GM18498 (cell line): Measurements from ENCODE around the gene TBXA2R.
"Not testable (repeated sequence)": the region's sequence is repeated elsewhere in the genome, so short reads cannot be mapped to it uniquely, and the experiment has no call there.

Source experiments
- ATAC-seq: cut with Tn5 transposase; IDR thresholded peaks from one replicate; pipeline ENCODE4 v1.9.1; 2021; ENCODE audit warnings: mild to moderate bottlenecking, moderate library complexity; ENCODE audit not compliant: unreplicated experiment

The TBXA2R gene

DNA sequence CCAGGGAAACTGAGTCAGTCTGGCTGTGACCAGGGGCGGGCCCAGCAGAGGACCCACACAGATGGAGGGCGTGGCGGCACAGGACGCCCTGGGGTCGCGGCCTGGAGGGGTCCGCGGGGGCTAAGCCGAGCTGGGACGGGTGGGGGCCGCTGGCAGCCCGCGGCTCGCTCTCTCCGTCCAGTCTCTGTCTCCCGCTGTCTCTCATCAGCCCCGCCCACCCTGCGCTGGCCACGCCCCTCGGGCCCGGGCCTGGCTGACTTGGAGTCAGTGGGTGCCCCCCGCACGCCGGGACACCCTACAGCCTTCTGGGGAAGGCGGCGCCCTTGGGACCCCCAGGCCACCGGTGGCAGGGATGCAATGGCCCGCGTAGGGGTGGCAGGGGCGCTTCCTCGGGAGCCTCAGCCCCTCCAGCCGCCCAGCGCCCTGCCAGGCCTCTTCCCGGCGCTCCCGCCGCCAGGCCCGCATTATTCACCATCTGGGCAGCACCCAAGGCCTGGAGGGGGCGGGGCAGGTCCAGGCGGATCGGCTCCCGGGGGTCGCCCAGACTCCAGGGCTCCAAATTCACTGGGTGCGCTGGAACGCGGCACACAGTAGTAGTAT, at the start of gene TBXA2R:
TSS of gene TBXA2R (minus strand) at position 186 of the 600 bp plus-strand sequence. CDS start 6,241 bp downstream, outside the sequence.
- ATAC-seq, result no peak

DNA sequence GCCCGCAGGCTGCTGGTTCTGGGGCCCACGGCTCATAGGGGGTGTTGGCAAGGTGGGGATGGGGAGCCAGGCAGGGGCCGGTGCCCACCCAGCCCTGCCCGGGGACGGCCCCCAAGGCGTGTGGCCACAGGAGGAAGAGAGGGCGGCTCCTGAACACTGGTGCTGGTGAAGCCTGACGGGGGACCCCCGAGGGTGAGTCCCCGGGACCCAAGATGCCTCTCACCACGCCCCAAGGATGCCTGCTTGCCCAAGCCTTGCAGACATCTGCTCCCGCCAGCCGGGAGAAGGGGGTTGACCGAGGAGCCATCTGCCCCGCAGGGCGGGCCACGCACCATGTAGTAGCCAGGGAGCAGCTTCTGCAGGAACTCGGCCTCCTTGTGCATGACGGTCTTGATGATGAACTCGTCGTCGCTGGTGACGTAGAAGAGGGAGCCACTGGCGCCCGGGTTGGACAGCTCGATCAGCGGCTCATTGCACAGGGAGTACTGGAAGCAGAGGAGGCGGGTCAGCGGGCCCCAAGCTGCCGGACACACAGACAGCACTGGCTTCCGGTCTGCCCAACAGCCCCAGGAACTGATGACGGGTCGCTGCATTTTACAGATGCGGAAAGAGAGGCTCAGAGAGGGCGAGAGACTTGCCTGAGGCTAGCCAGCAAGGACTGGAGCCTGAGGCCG, 49.5 kb upstream of the TBXA2R start:
- no peak for ATAC-seq

DNA sequence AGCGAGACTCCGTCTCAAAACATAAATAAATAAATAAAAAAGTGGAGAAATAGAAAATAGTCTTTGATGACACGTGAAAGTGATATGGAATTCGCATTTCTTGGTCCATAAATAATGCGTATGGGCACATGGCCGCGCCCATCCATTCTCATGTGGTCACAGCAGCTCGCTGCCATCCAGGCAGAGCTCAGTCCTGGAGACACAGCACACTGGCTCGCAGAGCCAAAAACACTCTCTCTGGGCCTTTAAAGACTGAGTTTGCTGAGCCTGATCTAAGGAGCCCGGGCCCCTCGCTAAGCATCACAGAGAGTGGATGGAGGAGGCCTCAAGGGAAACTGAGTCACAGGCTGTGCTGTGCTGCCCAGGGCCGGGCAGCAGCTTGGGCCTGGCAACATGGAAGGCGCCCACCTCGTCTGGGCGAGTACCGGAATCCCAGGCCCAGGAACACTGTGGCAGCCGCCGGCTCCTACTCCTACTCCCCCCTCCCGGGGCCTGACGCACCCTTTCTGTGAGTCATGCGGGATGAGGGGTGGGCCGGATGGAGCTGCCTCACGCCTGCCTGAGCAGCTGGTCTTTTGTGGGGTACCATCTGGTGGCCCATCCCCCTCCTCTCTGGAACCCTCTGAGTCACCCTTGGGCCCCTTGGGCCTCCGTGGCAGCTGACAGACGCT, 48.9 kb upstream of the TBXA2R start:
- ATAC-seq, result no peak

DNA sequence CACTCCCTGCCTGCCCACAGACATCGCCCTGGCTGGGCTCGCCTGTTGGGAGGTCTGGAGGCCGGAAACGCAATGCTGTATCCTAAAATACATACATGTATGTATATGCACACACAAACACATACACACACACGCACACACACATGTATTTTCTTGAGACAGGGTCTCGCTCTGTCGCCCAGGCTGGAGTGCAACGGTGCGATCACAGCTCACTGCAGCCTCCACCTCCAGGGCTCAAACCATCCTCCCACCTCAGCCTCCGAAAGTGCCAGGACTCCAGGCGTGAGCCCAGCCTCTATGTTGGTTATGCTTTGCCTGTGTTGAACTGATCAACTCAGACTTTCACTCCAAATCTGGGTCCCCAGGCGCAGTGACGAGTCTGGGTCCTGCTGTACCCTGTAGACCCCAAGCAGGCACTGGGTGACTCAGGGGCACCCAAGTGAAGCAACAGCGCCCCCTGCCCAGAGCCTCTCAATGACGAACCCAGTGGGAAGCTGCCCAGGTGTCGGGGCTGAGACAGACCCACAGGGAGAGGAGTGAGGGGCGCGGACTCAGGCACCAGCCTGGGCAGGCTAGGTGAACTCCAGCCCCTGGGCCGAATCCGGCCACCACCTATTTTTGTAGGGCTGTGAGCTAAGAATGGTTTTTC, 47.3 kb upstream of the TBXA2R start:
- ATAC-seq, result no peak

DNA sequence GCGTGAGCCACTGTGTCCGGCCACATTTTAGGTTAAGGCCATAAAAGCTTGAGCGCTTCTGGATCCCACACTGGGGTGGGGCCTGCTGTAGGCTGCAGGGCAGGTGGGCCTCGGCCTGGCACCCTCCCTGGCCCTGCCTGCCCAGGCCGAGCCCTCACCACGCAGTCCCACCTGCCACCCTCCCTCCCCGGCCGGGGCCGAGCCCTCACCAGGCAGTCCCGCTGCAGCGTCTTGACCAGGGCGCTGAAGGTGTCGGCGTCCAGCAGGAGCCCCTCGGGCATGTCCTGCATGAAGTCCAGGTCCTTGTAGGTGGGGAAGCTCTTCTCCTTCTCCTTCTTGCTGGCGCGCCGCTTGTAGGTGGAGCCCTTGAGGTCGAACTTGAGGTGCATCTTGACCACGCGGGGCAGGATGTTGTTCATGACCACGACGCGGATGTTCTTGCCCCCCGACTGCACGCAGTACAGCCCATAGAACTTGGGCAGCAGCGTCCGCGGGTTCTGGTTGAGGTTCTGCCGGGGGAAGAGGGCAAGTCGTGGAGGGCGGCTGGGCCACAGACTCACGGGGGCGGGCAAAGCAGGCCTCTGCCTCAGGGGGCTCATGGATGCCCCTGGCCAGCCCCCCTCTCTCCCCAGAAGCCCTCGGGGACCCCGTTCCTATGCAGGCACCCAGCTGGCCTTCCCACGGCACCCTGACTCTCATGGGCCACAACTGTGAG, 46.6 kb upstream of the TBXA2R start:
- ATAC-seq, result no peak

DNA sequence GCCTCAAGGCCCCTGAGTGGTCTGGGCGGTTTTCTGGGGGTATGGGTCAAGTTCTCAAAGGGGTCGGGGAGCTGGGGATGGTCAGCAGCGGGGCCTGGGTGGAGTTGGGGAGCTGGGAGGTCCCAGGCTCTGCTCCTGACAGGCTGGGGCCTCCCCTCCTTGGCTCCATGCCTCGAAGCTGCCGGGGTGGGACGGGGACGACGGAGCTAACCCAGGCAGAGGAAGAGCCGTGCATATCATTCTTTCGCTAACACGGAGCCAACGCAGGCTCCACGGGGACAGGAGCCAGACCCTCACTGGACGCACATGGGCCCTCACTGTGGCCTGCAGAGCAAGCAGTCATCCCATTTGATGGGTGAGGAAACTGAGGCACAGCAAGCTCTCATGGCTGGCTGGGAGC, 45.7 kb upstream of the TBXA2R start:
- ATAC-seq, result no peak

DNA sequence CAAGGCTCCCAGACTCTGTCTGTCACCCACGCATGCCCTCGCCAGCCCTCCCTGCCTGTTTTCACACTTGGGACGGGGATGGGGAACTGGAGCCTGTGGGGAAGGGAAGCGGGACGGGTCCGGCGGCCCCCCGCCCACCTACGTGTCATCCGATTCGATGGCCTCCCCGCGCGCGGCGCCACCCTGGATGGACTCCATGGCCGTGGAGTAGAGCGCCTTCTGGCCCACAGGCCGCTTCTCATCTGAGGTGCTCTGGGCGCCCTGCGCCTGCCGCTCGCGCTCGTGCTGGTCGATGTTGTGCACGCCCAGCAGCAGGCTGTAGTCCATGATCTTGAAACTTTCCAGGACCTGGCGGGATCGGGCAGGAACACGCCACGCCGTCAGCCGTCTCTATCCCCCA, 45.0 kb upstream of the TBXA2R start:
- ATAC-seq, result no peak

DNA sequence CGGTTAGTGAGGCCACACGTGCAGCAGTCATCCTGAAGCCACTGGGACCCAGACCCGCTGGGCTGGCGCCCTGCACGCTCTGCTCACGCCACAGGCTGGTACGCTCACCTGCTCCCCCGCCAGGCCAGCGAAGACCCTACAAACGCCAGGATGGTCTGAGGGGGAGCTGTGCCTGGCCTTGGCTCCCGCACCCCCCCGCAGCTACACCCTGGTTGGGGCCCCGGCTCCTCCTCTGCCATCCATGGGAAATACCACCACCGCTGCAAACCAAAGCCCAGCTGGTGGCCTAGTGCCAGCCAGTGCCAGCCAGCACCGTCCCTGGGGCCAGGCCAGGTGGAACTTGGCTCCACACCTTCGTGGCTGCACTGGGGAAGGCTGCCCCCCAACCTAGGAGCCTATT, 43.2 kb upstream of the TBXA2R start:
- ATAC-seq, result no peak

DNA sequence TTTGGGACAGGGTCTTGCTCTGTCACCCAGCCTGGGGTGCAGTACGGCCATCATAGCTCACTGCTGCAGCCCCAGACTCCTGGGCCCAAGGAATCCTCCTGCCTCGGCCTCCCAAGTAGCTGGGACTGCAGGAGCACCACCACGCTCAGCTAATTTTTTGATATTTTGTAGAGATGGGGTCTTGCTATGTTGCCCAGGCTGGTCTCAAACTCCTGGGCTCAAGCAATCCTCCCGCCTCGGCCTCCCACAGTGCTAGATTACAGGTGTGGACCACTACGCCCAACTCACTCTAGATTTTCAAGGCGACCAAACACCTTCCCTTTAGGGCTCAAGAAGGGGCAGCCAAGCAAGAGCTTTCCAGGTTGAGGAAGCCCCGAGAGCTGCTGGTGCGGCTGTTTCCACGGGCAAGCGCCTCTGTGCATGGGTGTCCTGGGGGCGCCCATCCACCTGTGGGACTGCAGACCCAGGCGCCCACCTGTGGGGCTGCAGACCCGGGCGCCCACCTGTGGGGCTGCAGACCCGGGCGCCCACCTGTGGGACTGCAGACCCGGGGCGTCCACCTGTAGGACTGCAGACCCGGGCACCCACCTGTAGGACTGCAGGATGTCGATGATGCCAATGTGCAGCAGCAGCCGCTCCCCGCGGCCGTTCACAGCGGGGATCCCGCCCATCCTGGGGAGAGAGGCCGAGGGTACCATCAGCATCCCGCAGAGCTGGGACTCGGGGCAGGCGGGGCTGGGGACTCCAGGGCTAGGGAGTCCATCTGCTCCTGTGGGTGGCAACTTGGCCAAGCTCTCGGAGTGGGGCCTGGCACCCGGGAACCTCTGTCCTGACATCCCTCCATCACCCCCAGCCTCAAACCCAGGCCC, 41.6 kb upstream of the TBXA2R start:
- ATAC-seq, result no peak

DNA sequence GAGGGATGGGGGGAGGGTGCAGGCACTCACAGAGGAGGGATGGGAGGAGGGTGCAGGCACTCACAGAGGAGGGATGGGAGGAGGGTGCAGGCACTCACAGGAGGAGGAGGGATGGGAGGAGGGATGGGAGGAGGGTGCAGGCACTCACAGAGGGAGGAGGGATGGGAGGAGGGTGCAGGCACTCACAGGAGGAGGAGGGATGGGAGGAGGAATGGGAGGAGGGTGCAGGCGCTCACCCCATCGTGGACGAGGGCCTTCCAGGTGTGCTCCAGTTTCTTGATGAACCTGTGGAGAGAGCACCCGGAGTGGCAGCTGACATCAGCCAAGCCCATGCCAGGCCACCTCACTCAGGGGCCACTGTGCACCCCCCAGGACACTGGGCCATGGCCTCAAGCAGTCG, 40.4 kb upstream of the TBXA2R start:
- ATAC-seq, result not testable (repeated sequence)

DNA sequence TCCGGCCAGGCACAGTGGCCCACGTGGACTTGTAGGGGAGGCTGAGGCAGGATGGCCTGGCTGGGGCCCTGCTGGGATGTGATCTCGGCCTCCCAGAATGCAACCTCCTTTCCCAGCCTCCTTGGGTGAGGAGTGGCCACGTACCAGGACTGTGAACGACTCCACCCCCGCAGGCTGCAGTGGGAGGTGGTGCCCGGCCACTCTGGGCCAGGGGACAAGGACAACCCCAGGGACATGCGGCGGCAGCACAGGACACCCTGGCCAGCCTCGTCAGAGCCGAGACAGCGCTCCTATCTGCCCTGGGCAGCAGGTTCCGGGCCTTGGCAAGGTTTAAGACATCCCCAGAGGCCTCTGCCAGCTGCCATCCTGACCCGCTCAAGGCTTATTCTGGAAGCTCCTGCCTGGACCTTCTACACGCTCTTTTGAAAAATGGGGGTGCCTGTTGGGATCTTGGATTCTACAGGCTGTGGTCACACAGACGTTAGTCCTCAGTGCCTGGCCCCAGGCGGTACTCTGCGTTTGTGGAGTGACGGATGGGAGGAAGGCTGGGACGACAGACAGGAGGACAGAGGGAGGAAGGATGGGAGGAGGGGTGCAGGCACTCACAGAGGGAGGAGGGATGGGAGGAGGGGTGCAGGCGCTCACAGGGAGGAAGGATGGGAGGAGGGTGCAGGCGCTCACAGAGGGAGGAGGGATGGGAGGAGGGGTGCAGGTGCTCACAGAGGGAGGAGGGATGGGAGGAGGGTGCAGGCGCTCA, 39.8 kb upstream of the TBXA2R start:
- ATAC-seq, result no peak

DNA sequence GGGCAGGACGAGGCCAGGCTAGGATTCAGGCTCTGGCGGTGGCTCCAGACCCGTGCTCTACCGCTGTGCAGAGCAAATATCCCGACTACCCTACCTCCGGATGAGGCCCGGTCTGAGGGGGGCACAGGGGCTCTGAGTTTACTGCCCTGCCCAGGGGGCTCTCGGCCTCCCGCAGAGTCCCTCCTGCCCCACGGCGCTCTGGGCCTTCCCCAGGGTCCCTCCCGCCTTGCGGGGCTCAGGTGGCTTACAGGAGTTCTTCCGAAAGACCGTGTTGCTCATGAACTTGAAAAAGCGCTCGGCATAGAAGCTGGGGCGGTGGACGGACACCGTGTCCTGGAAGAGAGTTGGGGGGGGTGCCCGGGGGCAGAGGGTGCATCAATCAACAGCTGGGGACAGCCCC, 39.1 kb upstream of the TBXA2R start:
- ATAC-seq, result no peak

DNA sequence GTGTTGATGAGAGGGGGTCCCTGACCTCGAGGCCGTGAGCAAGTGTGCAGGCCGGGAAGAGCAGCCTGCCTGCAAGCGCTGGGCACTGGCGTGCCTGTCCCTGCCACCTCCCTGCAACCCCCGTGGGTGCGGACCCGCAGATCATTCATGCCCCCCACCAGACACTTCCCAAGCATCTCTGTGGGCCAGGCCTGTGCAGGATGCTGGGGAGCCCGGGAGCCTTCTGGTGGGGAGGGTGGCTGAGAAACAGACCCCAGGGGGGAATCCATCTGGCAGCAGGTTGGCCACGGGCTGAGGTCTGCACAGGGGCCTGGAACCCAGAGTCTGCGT, 38.4 kb upstream of the TBXA2R start:
- ATAC-seq, result no peak

DNA sequence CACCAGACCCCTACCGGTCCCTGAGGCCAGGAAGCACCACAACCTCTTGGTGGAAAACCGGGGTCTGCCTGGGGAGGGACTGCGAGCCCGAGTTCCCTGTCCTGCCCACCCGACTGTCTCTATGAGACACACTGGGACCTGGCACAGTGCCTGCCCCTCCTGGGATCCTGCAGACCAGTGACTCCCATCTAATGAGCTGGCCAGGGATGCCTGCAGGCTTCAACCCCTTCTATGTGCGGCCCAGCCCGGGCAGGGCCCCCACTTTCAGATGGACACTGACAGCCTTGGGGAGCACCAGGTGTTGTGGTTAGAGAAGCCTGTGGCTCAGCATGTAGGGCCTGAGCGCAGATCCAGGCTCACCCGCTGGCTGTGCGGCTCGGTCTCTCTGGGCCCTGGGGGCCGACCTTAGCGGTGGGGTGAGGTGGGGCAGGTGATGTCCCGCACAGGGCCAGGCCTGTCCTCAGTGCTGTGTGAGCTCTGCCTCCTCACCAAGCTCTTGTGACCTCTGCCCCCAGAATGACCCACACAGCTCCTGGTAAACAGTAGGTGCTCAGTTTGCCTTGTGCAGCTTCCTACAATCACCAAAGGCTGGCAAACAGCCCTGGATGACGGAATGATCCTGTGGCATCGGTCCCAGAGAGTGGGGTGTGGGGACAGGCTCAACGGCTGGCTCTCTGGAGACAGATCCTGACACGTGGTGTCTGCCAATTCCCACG, 37.8 kb upstream of the TBXA2R start:
- no peak for ATAC-seq

DNA sequence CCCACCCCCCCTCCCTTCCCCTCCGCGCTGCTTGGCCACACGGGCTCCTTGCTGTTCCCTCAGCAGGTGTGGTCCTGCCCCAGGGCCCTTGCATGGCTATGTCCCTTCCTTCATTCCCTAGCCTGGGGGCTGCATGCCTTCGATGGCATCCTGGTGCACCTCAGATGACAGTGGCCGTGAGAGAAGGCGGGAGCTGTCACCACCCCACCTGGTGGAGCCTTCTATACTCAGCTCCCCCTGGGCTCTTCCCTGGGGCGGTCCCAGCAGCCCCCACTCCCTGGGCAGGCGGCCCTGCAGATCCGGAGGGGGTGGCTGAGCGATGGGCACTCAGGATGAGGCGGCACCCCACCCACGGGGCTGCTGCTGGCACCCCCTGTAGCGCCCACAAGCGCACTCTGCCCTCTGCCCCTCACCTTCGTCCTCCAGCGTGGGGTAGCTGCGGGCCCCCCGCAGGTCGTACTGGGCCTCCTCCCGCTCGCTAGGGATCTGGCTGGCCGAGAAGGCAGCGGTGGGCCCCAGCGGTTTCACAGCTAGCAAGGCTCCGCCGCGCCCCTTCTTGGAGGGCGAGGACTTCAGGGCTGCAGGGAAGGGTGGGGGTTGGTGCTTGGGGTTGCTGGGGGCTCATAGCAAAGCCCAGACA, 37.1 kb upstream of the TBXA2R start:
- no peak for ATAC-seq

DNA sequence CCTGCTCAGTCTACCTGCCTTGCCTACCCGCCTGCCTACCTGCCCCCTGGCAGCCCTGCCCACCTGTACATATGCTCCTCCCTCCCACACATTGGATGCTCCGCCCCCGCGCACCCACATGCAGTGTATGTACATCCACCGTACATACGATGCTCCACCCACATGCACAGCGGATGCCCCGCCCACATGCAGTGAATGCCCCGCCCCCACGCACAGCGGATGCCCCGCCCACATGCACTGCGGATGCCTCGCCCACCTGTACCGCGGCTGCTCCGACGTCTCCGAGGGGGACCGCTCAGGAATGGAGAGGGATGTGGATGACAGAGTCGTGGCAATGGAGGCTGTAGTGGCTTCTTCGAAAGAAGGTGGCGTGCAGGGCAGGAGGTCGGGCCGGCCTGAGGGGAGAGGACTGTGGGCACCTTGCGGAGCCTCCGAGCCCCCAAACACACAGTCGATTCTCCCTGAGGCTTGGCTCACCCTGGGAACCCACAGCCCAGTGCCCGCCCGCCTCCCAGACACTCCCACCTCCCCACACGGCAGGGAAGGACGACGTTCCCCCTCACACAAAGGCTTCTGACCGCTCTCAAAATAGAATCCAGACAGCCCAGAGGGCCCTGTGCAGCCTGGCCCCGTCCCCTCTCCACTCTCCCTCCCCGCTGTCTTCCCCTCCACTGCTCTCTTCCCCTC, 36.5 kb upstream of the TBXA2R start:
- ATAC-seq, result no peak

DNA sequence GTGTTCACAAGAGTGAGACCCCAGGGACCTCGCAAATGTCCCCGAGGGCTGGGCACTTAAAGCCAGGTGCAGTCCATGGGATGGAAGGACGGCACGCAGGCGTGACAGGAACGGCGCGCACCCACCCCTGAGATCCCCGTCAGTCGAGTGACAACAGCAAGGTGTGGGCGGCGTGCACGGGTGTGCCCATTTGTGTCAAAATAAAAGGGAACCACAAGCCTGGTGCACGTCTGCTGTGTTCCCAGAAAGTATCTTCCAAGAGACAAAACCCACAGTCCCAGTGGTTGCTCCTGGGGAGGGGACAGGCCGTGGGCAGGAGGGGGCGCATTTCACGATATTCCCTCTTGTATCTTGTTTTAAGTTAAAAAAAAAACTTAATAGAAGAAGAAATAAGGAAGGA, 35.6 kb upstream of the TBXA2R start:
- ATAC-seq, result no peak
